PC-9 (cell line): ENCODE results near the gene MISP3. TPM values are rescaled to one million over a fixed set of nuclear protein-coding genes. Genes with fewer than 3 reads are reported as not detected.
"Not testable (repeated sequence)": the region's sequence is repeated elsewhere in the genome, so short reads cannot be mapped to it uniquely, and the experiment has no call there.

Source experiments
- BruUV-seq: library from RNA; stranded (reverse); fragments of 400-500 nt; replicated peaks from 2 replicates; lab custom pipeline; 2021; lab: Mats Ljungman, UMichigan
- CTCF ChIA-PET: fragments of 300-600 bp; sonication (Branson Sonifier 250); formaldehyde crosslinking; loops from one replicate; lab custom pipeline; 2022; ENCODE audit warnings: antibody characterized with exemption; lab: Charles Lee
- POLR2A ChIA-PET: fragments of 300-600 bp; sonication (Branson Sonifier 250); formaldehyde crosslinking; loops from one replicate; lab custom pipeline; 2022; ENCODE audit warnings: antibody characterized with exemption; ENCODE audit not compliant: unreplicated experiment; lab: Charles Lee
- DNase-seq, 2 experiments: peaks; one replicate each; pipeline versions ENCODE4 v3.0.0 to v3.0.0-alpha.2; 2015 to 2022; ENCODE audit warnings: mixed read lengths in 1 of 2
- H2AFZ ChIP-seq: fragments of 200-600 bp; sonication (generic); 2 replicates; pipeline ENCODE4 v1.8.1; 2017; ENCODE audit warnings: antibody characterized with exemption
- H3F3A ChIP-seq: fragments of 200-600 bp; sonication (generic); 2 replicates; pipeline ENCODE4 v1.8.1; 2017; ENCODE audit warnings: antibody characterized with exemption, mild to moderate bottlenecking, low read depth; ENCODE audit not compliant: insufficient read depth
- H3K27ac ChIP-seq: fragments of 200-600 bp; sonication (generic); 2 replicates; pipeline ENCODE4 v1.6.1; 2016; ENCODE audit warnings: mixed run types
- H3K27me3 ChIP-seq: fragments of 200-600 bp; sonication (generic); 2 replicates; pipeline ENCODE4 v1.6.1; 2016; ENCODE audit warnings: low read depth, mixed run types; ENCODE audit not compliant: insufficient read depth
- H3K36me3 ChIP-seq: fragments of 200-600 bp; sonication (generic); 2 replicates; pipeline ENCODE4 v1.6.1; 2016; ENCODE audit warnings: low read depth, mixed run types
- H3K4me1 ChIP-seq: fragments of 200-600 bp; sonication (generic); replicated peaks from 2 replicates; pipeline ENCODE4 v1.6.1; 2016; ENCODE audit warnings: mixed run types; ENCODE audit not compliant: insufficient read depth
- H3K4me2 ChIP-seq: fragments of 200-600 bp; sonication (generic); 2 replicates; pipeline ENCODE4 v1.6.1; 2017; ENCODE audit warnings: mixed run types
- H3K4me3 ChIP-seq: fragments of 200-600 bp; sonication (generic); 2 replicates; pipeline ENCODE4 v1.6.1; 2016; ENCODE audit warnings: mixed run types
- H3K79me2 ChIP-seq: fragments of 200-600 bp; sonication (generic); 2 replicates; pipeline ENCODE4 v1.6.1; 2017; ENCODE audit warnings: low read depth, mixed run types
- H3K9me2 ChIP-seq: fragments of 200-600 bp; sonication (generic); 2 replicates; pipeline ENCODE4 v1.8.1; 2017; ENCODE audit warnings: mild to moderate bottlenecking; ENCODE audit not compliant: insufficient read depth
- H3K9me3 ChIP-seq: fragments of 200-600 bp; sonication (generic); 2 replicates; pipeline ENCODE4 v1.8.1; 2016; ENCODE audit warnings: low read depth; ENCODE audit not compliant: insufficient read depth
- H4K20me1 ChIP-seq: fragments of 200-600 bp; sonication (generic); 2 replicates; pipeline ENCODE4 v1.8.1; 2017; ENCODE audit not compliant: insufficient read depth
- EZH2 ChIP-seq: fragments of 200-600 bp; sonication (generic); IDR thresholded peaks from 2 replicates; pipeline ENCODE4 v1.8.0; 2017; ENCODE audit warnings: antibody characterized with exemption, low read depth
- intact Hi-C: fragments of 100-400 bp; cut with micrococcal nuclease; formaldehyde crosslinking; loops from one replicate; pipeline ENCODE4 v1.10.0; 2022; ENCODE audit not compliant: unreplicated experiment
- total RNA-seq: library from RNA; stranded (reverse); gene quantifications from 2 replicates; pipeline ENCODE4 v1.2.3, GENCODE V29; 2021
- TF ChIP-seq, protein P1 (sequence below): fragments of 200-600 bp; sonication (generic); conservative IDR thresholded peaks from 2 replicates; pipeline ENCODE4 v1.6.1; 2017; ENCODE audit warnings: mixed run types, antibody characterized with exemption, mild to moderate bottlenecking, moderate library complexity

The MISP3 gene
- total RNA-seq, 1 experiment from 2014 or later = 6.7 TPM

- no TSS peak for BruUV-seq
- intact Hi-C loops = loop anchor here (5.0 kb wide), 1 partner anchor 40 kb away; the partner anchor contains the start of gene MISP3
These were observed 40.7 kb upstream of the MISP3 start, which contains the start of gene IL27RA for GRCh38 chr19:14031719-14032480. IL27RA (plus strand) TSS chr19:14031762; CDS start chr19:14031873, 111 bp downstream.

DNA sequence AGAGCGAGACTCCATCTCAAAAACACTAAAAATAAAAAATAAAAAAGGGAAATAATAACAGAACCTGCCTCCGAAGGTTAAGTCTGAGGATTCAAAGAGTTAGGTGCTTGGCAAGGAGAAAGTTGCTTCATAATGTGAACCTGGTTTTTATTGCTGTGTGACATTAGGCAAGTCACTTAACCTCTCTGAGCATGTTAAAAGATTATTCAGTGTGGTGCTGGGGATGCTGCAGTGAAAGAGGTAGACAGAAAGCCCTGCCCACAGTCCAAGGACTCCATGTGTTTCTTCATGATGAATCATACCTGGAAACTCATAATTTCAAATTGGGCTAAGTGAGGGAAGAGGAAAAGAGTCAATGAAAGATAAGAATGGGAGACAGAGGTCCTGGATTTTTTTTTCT lies 38.6 kb upstream of the MISP3 start:
- BruUV-seq = no TSS peak
- no peak for TF ChIP-seq EZH2
- TF ChIP-seq, protein P1, sequence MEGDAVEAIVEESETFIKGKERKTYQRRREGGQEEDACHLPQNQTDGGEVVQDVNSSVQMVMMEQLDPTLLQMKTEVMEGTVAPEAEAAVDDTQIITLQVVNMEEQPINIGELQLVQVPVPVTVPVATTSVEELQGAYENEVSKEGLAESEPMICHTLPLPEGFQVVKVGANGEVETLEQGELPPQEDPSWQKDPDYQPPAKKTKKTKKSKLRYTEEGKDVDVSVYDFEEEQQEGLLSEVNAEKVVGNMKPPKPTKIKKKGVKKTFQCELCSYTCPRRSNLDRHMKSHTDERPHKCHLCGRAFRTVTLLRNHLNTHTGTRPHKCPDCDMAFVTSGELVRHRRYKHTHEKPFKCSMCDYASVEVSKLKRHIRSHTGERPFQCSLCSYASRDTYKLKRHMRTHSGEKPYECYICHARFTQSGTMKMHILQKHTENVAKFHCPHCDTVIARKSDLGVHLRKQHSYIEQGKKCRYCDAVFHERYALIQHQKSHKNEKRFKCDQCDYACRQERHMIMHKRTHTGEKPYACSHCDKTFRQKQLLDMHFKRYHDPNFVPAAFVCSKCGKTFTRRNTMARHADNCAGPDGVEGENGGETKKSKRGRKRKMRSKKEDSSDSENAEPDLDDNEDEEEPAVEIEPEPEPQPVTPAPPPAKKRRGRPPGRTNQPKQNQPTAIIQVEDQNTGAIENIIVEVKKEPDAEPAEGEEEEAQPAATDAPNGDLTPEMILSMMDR = no peak
- H3K4me2 ChIP-seq = no peak overlapping the region
- no peak overlapping the region for H3K4me3 ChIP-seq
- intact Hi-C loops = loop anchor here (5.0 kb wide), 1 partner anchor 38 kb away; the partner anchor contains the start of gene MISP3
- H2AFZ ChIP-seq = no peak overlapping the region
- H3K4me1 ChIP-seq = no peaks in the 10 kb centered on the region; the same call in 1 of the 2 replicates
- no peaks in the 10 kb centered on the region for H3K79me2 ChIP-seq
- no peaks in the 10 kb centered on the region for H3K9me3 ChIP-seq
- DNase-seq = no peak
- no peaks in the 10 kb centered on the region for H3K9me2 ChIP-seq
- H3K27ac ChIP-seq = no peak overlapping the region
- CTCF ChIA-PET = interaction anchor here (0.5 to 0.6 kb wide), 2 partner anchors 46 to 186 kb away, joined by 4 to 6 read pairs; no protein-coding TSS in a partner anchor
- POLR2A ChIA-PET = no interaction called here
- no peaks in the 10 kb centered on the region for H3K36me3 ChIP-seq
- no peaks in the 10 kb centered on the region for H3K27me3 ChIP-seq
- H3F3A ChIP-seq = peaks cover 14% of the 10 kb centered on the region; the same call in 1 of the 2 replicates
- no peaks in the 10 kb centered on the region for H4K20me1 ChIP-seq

More at GRCh38 chr19:14031719-14032480, 40.7 kb upstream of the MISP3 start, which contains the start of gene IL27RA:
- H3K36me3 ChIP-seq = no peaks in the 10 kb centered on the region
- peak within 1 kb of the TSS; percentile 94 for H2AFZ ChIP-seq
- peak within 1 kb of the TSS; percentile 93 for H3K4me2 ChIP-seq
- H3K27ac ChIP-seq = 0 out of 2 replicates have a peak within 1 kb of the TSS, but pooled peaks have one; percentile 12
- H4K20me1 ChIP-seq = no peaks in the 10 kb centered on the region
- no peaks in the 10 kb centered on the region for H3K9me2 ChIP-seq
- no peak for TF ChIP-seq EZH2
- TF ChIP-seq, protein P1 = peak; percentile 86
- ChIA-PET POLR2A (interaction anchor here (0.5 to 1.2 kb wide), 4 partner anchors 25 to 176 kb away, joined by 3 to 12 read pairs (median 6); partner anchors contain the start of gene RFX1), CTCF (interaction anchor here (0.6 to 0.7 kb wide), 5 partner anchors 10 to 1670 kb away, joined by 3 to 12 read pairs (median 4); no protein-coding TSS in a partner anchor)
- no peaks in the 10 kb centered on the region for H3K79me2 ChIP-seq
- no peaks in the 10 kb centered on the region for H3K27me3 ChIP-seq
- no peaks in the 10 kb centered on the region for H3K9me3 ChIP-seq
- peak within 1 kb of the TSS; percentile 88 for H3K4me3 ChIP-seq
- peaks cover 14% of the 10 kb centered on the region; the same call in 1 of the 2 replicates for H3F3A ChIP-seq
- peak; percentile 48 to 56 for DNase-seq
- no peaks in the 10 kb centered on the region; the same call in 1 of the 2 replicates for H3K4me1 ChIP-seq

GRCh38 chr19:14035159-14035558 lies 37.4 kb upstream of the MISP3 start:
- peaks cover 10% of the 10 kb centered on the region; the same call in 1 of the 2 replicates for H3F3A ChIP-seq
- H3K9me3 ChIP-seq, BruUV-seq, H3K9me2 ChIP-seq, H4K20me1 ChIP-seq, H3K36me3 ChIP-seq, H3K4me3 ChIP-seq, DNase-seq, intact Hi-C loops, POLR2A ChIA-PET, H2AFZ ChIP-seq, H3K27ac ChIP-seq, H3K4me1 ChIP-seq, H3K79me2 ChIP-seq, H3K4me2 ChIP-seq, H3K27me3 ChIP-seq: not testable (repeated sequence)
- CTCF ChIA-PET = interaction anchor here (0.7 kb wide), 1 partner anchor 81 kb away, joined by 3 read pairs; no protein-coding TSS in a partner anchor
